HG02938 (cell line): ENCODE measurements around the gene PLCL2.

Experiments used
- ATAC-seq: cut with Tn5 transposase; IDR thresholded peaks from one replicate; pipeline ENCODE4 v1.9.1; 2021; ENCODE audit warnings: mild to moderate bottlenecking, moderate library complexity; ENCODE audit not compliant: unreplicated experiment

Gene PLCL2

GRCh38 chr3:17003457-17003856 lies 118.7 kb downstream of the PLCL2 start:
- no peak for ATAC-seq

DNA sequence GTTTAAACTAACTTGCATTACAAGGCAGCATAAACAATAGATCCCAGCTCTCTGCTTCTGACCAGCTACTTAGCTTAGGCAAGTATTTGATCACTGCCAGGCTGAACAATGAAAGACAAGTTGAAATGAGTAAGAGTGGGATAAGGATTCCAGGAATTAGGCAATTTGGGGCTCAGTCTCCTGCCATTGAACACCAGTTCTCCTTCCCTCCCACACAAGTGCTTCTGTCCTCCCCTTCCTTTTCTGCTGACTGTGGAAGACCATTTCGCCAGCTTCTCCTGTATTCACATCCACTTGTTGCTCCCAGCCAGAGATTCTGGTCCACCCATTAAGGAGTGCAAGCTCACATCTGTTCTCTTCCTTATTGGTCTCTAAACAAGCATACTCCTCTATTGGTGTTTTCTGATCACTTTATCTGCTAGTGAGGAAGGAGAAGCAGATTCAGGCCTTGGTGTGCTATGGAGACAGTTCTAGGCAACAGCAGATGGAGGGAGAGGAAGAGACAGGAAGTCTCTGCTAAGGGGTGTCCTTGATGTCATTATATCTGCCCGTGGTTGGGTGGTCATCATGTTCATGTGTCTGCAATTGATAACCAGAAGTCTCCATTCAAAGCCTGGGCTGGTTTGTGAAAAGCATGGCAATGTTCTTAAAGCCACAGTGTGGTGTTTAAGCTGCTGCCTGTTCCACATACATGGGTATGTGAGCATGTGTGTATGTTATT lies 121.5 kb downstream of the PLCL2 start:
- ATAC-seq, result no peak

DNA sequence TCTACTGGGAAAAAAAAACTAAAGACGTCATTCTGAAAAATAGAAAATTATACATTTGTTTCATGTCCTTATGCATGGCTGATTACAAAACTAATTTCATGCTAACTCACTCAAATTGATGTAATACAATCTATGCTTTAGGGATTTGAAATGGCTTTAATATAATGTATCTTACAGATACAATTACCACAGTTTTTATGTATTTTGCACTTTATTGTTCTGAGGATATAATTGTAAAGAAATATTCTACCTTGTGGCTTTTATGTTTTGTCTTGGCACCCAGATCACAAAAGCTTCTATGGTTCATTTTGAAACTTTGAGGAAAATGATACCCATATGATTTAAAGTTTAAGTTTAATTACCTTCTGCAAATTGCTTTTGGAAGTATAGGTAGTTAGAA lies 122.5 kb downstream of the PLCL2 start:
- no peak for ATAC-seq

DNA sequence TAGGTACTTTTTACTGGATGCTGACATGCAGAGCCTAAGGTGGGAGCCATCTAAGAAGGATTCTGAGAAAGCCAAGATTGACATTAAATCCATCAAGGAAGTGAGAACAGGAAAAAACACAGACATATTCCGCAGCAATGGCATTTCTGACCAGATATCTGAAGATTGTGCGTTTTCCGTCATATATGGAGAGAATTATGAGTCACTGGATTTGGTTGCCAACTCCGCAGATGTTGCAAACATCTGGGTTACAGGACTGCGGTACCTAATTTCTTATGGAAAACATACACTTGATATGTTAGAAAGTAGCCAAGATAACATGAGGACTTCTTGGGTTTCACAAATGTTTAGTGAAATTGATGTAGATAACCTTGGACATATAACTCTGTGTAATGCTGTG lies 125.1 kb downstream of the PLCL2 start:
- no peak for ATAC-seq

DNA sequence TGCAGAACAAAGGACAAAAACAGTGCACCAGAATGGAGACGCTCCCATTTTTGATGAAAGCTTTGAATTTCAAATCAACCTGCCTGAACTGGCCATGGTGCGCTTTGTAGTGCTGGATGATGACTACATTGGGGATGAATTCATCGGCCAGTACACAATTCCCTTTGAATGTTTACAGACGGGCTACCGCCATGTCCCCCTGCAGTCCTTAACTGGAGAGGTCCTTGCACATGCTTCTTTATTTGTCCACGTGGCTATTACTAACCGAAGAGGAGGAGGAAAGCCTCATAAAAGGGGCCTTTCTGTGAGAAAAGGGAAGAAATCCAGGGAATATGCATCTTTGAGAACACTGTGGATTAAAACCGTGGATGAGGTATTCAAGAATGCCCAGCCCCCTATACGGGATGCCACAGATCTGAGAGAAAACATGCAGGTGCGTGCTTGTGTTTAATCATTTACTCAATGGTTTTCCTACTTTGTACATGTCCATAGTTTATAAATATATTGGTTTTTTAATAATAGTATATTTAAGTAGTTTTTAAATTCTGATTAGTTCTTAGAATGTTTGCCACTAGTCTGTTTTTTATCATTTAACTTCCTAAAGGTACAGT lies 127.1 kb downstream of the PLCL2 start:
- no peak for ATAC-seq

DNA sequence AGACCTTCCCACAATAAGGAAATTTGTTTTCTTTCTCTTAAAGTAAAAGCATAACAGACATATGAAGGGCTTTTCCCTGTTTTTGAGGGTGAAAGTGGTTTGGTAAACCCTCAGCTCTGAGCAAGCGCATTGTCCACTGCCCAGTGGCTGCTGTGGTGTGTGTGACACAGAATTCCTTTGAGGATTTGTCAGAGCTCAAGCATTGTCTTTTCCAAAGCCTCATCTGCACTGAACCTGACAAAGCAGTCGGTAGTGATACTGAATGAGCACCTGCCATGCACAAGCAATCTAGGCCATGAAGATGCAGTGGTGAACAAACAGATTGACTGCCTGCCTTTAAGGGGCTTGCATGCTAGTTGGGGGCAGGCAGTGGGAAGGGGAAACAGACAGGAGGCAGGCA lies 128.3 kb downstream of the PLCL2 start:
- ATAC-seq, result no peak

- no peak for ATAC-seq
These were observed 128.8 kb downstream of the PLCL2 start for GRCh38 chr3:17013571-17013970.

- ATAC-seq, result no peak
These were observed 129.5 kb downstream of the PLCL2 start for GRCh38 chr3:17014284-17014683.

GRCh38 chr3:17014709-17015108 lies 130.0 kb downstream of the PLCL2 start:
- ATAC-seq, result no peak

DNA sequence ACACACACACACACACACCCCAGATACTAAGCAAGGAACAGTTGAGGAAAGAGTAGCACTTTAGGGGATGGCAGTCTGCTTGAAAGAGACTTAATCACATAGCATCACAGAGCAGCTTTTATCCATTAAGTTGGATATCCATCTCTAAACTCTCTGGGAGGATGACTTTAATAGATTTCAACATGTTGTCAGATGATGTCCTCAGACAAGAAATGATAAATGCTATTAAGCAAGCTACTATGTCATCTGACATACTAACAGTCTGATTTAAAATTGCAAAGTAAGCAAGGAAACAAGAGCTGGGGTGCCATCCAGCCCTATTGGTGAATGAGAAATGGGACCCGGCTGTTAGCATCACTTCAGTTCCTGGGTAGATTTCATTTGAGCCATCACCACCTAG lies 136.9 kb downstream of the PLCL2 start:
- ATAC-seq, result no peak

DNA sequence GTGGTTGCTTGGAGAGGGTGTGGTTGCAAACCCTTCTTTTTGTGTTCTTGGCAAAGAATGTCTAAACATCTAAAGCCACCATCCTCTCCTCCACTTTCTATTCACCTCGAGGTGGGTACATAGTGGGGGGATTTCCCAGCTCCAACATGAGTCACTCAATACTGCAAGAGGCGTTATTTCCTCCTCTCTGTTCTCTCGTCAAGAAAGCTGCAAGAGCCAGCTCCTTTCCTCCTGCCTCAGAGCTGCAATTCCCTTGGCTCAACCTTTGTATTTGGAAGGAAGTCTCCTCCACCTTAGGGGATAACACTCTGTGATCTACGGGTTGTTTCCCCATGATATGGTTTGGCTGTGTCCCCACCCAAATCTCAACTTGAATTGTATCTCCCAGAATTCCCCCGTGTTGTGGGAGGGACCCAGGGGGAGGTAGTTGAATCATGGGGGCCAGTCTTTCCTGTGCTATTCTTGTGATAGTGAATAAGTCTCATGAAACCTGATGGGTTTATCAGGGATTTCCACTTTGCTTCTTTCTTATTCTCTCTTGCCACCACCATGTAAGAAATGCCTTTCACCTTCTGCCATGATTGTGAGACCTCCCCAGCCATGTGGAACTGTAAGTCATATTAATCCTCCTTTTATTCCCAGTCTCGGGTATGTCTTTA lies 138.4 kb downstream of the PLCL2 start:
- ATAC-seq, result peak; percentile 92

DNA sequence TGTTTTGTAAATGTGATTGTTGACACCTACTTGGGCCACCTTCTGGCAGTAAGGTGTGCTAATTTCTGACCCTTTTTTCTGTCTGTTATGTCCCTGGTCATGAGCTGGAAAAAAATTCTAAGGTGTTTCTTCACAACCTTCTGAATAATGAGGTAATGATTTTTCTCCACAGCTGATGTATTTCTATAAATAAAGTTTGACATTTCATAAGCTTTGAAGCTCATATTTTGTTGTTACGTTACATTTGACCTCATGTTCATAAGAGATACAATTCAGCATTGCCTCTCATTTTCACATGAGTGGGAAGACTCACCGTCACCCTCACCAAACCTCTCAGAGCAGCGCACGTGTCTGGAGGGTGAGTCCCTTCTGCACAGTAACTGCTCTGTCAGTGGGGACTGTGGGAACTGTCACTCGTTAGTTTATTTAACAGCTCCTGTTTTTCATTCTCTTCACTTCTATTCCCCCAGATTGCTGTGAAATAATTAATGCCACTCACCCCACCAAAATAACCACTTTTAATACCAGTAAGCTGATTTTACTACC lies 140.9 kb downstream of the PLCL2 start:
- ATAC-seq, result no peak

DNA sequence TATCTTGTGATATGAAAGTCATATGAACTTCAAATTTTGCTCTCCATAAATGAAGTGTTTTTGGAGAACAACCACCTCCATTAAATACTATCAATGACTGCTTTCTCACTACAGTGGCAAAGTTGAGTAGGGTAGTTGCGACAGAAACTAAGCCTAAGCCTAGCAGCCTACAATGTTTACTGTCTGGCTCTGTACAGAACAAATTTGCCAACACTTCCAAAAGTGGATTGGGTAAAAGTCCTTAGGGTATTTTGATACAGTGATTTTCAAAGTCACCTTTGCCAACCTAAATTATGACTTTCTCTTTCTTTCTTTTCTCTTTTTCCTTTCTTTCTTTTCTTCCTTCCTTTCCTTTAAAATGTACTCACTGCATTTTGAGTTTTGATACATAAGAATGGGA lies 142.6 kb downstream of the PLCL2 start:
- no peak for ATAC-seq

DNA sequence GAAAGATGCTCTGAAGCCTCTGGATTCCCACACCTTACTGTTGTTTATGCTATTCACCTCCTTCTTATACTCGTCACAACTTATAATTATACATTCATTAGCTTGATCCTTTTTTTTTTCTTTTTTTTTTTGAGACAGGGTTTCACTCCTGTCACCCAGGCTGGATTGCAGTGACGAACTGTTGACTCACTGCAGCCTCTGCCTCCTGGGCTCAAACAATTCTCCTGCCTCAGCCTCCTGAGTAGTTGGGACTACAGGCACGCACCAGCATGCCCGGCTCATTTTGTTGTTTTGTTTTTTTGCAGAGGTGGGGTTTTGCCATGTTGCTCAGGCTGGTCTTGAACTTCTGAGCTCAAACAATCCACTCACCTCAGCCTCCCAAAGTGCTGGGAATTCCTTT lies 143.6 kb downstream of the PLCL2 start:
- ATAC-seq, result no peak

- ATAC-seq, result no peak
These were observed 145.7 kb downstream of the PLCL2 start for GRCh38 chr3:17030438-17030837.

DNA sequence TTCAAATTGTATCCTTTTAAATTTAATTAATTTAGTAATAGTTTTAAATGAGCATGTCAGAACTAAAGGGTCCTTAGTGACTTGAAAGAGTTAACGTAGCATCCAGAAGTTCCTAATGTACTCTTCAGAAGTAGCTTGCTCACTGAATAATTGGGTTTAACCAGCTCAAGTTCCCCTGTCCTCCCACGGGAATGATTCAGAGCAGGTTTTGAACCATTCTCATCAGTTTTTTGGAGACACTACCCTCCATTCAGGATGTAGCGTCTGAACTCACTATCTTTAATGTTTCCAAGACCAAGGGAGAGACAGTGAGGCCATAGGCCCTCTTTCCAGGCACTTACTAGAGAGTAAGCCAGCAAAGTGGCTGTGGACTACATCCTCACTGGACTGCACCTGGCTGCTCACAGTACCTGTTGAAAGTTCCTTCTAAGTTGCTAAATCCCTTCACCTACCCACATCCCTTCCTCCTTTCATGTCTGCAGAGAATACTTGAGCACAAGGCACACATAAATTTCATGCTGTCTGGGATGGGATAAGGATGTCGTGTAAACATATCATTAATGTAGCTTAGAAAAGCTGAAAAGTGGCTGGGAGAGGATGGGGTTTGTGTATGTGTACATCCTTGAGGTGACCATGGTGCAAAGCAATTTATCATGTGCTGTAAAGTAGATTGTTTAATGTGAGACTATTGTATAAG lies 146.3 kb downstream of the PLCL2 start:
- no peak for ATAC-seq

GRCh38 chr3:17032407-17033034 lies 147.8 kb downstream of the PLCL2 start:
- no peak for ATAC-seq

DNA sequence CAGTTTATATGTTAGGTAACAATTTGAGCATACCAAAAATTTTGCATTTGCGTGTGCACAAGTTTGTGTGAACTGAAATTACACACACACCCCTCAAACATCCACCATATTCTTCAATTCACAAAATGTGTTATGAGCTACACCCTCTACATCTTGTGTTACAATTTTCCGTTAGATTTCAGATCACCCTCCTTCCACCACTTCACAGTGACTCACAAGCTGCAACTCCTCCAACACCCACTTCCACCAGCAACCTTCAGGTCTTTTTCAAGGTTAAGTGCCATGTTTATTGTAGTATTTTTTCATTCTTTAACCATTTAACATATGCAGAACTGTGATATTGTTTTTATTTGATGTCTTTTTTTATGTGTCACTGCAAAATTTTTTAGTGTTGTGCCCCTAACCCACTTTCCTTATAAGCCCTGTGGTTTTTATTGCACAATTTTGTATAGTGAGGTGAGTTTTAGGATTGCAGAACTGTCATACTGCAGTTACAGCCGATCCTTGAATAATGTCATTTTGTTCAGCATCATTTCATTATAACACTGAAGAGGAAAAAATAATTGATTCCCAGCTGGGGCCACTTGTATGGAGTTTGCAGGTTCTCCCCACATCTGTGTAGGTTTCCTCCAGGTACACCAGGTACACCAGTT lies 148.9 kb downstream of the PLCL2 start:
- ATAC-seq, result no peak

GRCh38 chr3:17035033-17035432 lies 150.3 kb downstream of the PLCL2 start:
- no peak for ATAC-seq

DNA sequence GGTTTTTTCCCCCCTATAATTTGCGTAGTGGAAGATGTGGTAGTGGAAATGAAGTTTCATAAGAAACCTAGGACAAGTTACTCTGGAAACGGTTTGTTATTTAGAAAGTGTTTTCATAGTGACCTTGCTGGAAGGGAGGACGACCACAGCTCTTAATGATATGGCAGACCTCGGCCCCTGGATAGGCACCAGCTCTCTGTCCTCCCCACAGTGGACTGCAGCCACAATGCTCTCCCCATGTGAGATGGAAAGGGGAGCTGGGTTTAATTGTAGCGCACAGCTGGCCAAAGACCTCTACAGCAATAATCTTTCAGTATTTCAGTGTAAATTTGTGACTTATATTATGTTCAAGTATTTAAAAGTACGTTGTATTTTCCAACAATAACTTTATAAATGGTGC lies 151.2 kb downstream of the PLCL2 start:
- no peak for ATAC-seq
